ENCODE measurements around the gene KLF6. TPM values are rescaled to one million over a fixed set of nuclear protein-coding genes. Genes with fewer than 3 reads are reported as not detected.
A peak's percentile ranks its signal among the peaks of the same experiment; 100 is the strongest.

KLF6 gene
- total RNA-seq, 4 donors from 2014 or later = 92.5 to 180 (median 145) TPM

DNA sequence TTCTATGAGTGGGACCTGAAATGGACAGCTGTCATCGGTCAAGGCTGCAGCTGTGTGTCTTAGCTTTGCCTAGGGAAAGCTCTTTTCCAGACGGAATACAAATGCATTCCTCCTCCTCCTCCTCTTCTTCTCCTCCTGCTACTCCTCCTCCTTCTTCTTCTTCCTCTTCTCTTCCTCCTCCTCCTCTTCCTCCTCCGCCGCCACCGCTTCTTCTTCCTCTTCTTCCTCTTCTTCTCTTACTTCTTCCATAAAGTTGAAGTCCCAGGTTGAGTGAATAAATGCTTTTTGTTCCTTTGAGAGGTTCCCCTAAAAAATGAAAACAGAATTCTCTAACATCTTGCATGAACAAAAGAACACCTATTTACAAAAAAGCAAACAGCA lies 28.7 kb downstream of the KLF6 start:
- Histone ChIP-seq H3K9me3 (no peaks in the 10 kb centered on the region), H3K36me3 (no peaks in the 10 kb centered on the region), H3K27ac (peak overlapping the region in 1 of 4 donors; percentile 75), H3K4me1 (peaks cover 0 to 14% (median 6%) of the 10 kb centered on the region in 4 donors), H3K27me3 (no peaks in the 10 kb centered on the region), H3K4me3 (no peak overlapping the region)
- TF ChIP-seq, protein P1, sequence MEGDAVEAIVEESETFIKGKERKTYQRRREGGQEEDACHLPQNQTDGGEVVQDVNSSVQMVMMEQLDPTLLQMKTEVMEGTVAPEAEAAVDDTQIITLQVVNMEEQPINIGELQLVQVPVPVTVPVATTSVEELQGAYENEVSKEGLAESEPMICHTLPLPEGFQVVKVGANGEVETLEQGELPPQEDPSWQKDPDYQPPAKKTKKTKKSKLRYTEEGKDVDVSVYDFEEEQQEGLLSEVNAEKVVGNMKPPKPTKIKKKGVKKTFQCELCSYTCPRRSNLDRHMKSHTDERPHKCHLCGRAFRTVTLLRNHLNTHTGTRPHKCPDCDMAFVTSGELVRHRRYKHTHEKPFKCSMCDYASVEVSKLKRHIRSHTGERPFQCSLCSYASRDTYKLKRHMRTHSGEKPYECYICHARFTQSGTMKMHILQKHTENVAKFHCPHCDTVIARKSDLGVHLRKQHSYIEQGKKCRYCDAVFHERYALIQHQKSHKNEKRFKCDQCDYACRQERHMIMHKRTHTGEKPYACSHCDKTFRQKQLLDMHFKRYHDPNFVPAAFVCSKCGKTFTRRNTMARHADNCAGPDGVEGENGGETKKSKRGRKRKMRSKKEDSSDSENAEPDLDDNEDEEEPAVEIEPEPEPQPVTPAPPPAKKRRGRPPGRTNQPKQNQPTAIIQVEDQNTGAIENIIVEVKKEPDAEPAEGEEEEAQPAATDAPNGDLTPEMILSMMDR (IDR thresholded peaks at IDR 0.05) = no peak
- no peak for TF ChIP-seq POLR2A (IDR thresholded peaks at IDR 0.05)
- peak in 1 of 3 donors; percentile 18 for DNase-seq

- DNase-seq = peak in 1 of 3 donors; percentile 46
- no peaks in the 10 kb centered on the region for H3K36me3 ChIP-seq
- TF ChIP-seq, protein P1 (IDR thresholded peaks at IDR 0.05) = no peak
- TF ChIP-seq POLR2A (IDR thresholded peaks at IDR 0.05) = no peak
- peaks cover 0 to 14% (median 8%) of the 10 kb centered on the region in 4 donors for H3K4me1 ChIP-seq
- H3K27me3 ChIP-seq = no peaks in the 10 kb centered on the region
- H3K27ac ChIP-seq = peak overlapping the region in 1 of 4 donors; percentile 55
- H3K9me3 ChIP-seq = no peaks in the 10 kb centered on the region
- no peak overlapping the region for H3K4me3 ChIP-seq
These were observed 29.3 kb downstream of the KLF6 start for GRCh38 chr10:3755440-3756359.

GRCh38 chr10:3754727-3755439 lies 30.1 kb downstream of the KLF6 start:
- Histone ChIP-seq H3K27me3 (no peaks in the 10 kb centered on the region), H3K27ac (peak overlapping the region in 1 of 4 donors; percentile 55), H3K4me1 (peaks cover 0 to 16% (median 11%) of the 10 kb centered on the region in 4 donors), H3K36me3 (no peaks in the 10 kb centered on the region), H3K4me3 (no peak overlapping the region), H3K9me3 (no peaks in the 10 kb centered on the region)
- no peak for TF ChIP-seq POLR2A (IDR thresholded peaks at IDR 0.05)
- TF ChIP-seq, protein P1 (IDR thresholded peaks at IDR 0.05) = no peak
- DNase-seq = peak in 1 of 3 donors; percentile 69

DNA sequence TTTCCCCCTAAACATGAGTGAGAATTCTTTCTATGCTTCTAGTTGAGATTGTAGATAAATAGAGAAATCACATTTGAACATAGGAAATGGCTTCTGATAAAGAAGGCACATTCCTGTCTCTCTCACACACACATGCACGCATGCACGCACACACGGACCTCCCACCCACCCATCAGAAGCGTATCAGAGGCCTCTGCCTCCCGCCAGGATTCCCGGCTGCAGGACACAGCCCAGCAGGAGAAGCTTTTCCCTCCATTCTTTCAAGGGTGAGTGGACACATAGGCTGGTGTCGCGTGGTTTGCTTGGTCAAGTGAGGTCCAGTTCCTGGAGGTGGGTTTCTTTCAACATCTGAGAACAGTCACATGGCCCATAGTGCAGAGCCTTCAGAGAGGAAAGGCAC lies 34.2 kb downstream of the KLF6 start:
- no peaks in the 10 kb centered on the region for H3K9me3 ChIP-seq
- no peaks in the 10 kb centered on the region for H3K27me3 ChIP-seq
- no peaks in the 10 kb centered on the region for H3K36me3 ChIP-seq
- DNase-seq = peak in 1 of 3 donors; percentile 36
- H3K4me3 ChIP-seq = no peak overlapping the region
- H3K4me1 ChIP-seq = peaks cover 0 to 16% (median 0%) of the 10 kb centered on the region in 4 donors
- no peak overlapping the region for H3K27ac ChIP-seq
- TF ChIP-seq POLR2A (IDR thresholded peaks at IDR 0.05) = no peak
- TF ChIP-seq, protein P1 (IDR thresholded peaks at IDR 0.05) = no peak

DNA sequence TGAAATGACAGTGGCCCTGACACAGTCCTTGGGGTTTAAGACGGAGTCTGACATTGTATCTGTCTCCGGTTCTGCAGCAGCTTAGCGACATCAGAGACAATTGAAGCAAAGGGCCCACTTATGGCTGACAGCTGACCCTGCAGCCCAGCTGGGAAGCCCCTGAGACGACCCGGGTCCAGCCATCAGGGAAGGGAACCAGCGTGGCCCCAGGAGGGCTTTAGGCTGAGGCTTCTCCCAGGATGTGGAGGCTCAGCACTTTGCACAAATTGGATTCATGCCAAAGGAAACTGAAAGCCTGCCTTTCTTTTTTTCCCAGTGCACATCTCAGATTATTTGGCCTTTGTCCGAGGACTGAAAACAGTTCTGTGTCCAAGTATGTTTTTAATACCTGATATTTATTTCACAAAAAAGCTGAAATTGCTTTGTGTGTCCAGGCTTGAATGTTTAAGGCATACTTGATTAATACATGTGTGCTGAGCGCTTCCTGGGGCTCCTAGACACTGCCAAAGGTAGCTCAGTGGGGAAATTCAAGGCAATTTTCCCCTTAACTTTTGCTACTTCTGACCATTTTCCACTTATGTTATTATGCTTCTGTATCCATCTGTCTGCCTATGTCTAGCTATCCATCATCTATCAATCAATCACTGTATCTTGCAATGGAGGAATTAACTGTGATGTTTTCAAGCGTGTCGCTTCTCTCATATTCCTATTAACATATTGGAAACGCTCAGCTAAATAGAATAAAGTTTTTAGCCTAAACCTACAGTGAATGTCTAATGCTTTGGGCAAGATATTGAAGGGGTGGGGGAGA lies 34.8 kb downstream of the KLF6 start:
- Histone ChIP-seq H3K36me3 (no peaks in the 10 kb centered on the region), H3K27ac (peak overlapping the region; percentile 7 to 60 (median 40)), H3K27me3 (no peaks in the 10 kb centered on the region), H3K4me3 (peak overlapping the region in 2 of 4 donors; percentile 8 to 20), H3K9me3 (no peaks in the 10 kb centered on the region), H3K4me1 (peaks cover 0 to 15% (median 0%) of the 10 kb centered on the region in 4 donors)
- TF ChIP-seq POLR2A (IDR thresholded peaks at IDR 0.05) = no peak
- TF ChIP-seq, protein P1 (IDR thresholded peaks at IDR 0.05) = no peak
- peak in 1 of 3 donors; percentile 45 for DNase-seq

Measured in Peyer's patch (tissue), 4 donors.